CD4-positive, alpha-beta T cell (primary cell): ENCODE results near the gene U2AF1. TPM values are rescaled to one million over a fixed set of nuclear protein-coding genes. Genes with fewer than 3 reads are reported as not detected.
A peak's percentile ranks its signal among the peaks of the same experiment; 100 is the strongest.
"Not testable (repeated sequence)": the region's sequence is repeated elsewhere in the genome, so short reads cannot be mapped to it uniquely, and the experiment has no call there.

Experiments used
- ATAC-seq: fragments of 200-7000 bp; cut with Tn5 transposase; one replicate; pipeline ENCODE4 v1.10.0; 2022; ENCODE audit warnings: mild to moderate bottlenecking; ENCODE audit not compliant: poor library complexity
- CTCF ChIA-PET: fragments of 350-600 bp; sonication (Branson Sonifier 250); formaldehyde crosslinking; loops from one replicate; lab custom pipeline; 2021; ENCODE audit warnings: antibody characterized with exemption, inconsistent platforms; lab: Charles Lee
- POLR2A ChIA-PET: fragments of 350-600 bp; sonication (Branson Sonifier 250); formaldehyde crosslinking; loops from one replicate; lab custom pipeline; 2021; ENCODE audit warnings: antibody characterized with exemption, inconsistent platforms; lab: Charles Lee
- DNase-seq, 14 experiments: peaks; one replicate each; pipeline ENCODE4 v3.0.0-alpha.2; 2013 to 2020; ENCODE audit warnings: mixed read lengths in 2 of 14
- H3K27ac ChIP-seq, 2 donors: one replicate each; pipeline versions ENCODE4 v1.5.1 to v1.7.0; 2013; ENCODE audit warnings: low read length in 2 of 2, low read depth in 1 of 2, mild to moderate bottlenecking in 1 of 2
- H3K27me3 ChIP-seq, 2 experiments: 1 replicate in 1 of 2; 2 replicates in 1 of 2; pipeline versions ENCODE4 v1.6.1 to v1.7.0; 2013; ENCODE audit warnings: low read length in 2 of 2, control low read depth in 1 of 2, mild to moderate bottlenecking in 1 of 2, moderate library complexity in 1 of 2; ENCODE audit not compliant: insufficient read depth in 2 of 2, control insufficient read depth in 1 of 2
- H3K36me3 ChIP-seq: one replicate; pipeline ENCODE4 v1.6.1; 2013; ENCODE audit warnings: low read length, control low read depth; ENCODE audit not compliant: insufficient read depth
- H3K4me1 ChIP-seq: one replicate; pipeline ENCODE4 v1.6.1; 2013; ENCODE audit warnings: low read length, control low read depth; ENCODE audit not compliant: insufficient read depth
- H3K4me3 ChIP-seq: one replicate; pipeline ENCODE4 v1.5.1; 2013; ENCODE audit warnings: mild to moderate bottlenecking, low read length, moderate library complexity
- H3K9me3 ChIP-seq, 2 experiments: 1 replicate in 1 of 2; 2 replicates in 1 of 2; pipeline versions ENCODE4 v1.6.1 to v1.7.0; 2013; ENCODE audit warnings: low read length in 2 of 2, mild to moderate bottlenecking in 2 of 2, control low read depth in 1 of 2, moderate library complexity in 1 of 2; ENCODE audit not compliant: control insufficient read depth in 1 of 2, insufficient read depth in 1 of 2
- H3K27ac Mint-ChIP-seq: one replicate; pipeline ENCODE4 v1.8.0; 2020; ENCODE audit warnings: mixed read lengths
- H3K27me3 Mint-ChIP-seq: one replicate; pipeline ENCODE4 v1.8.0; 2021; ENCODE audit warnings: mixed read lengths
- H3K36me3 Mint-ChIP-seq: one replicate; pipeline ENCODE4 v1.8.0; 2021; ENCODE audit warnings: low read depth, mixed read lengths
- H3K4me1 Mint-ChIP-seq: one replicate; pipeline ENCODE4 v1.8.0; 2021; ENCODE audit warnings: low read depth, mixed read lengths
- H3K4me3 Mint-ChIP-seq: one replicate; pipeline ENCODE4 v1.8.0; 2020; ENCODE audit warnings: mild to moderate bottlenecking, mixed read lengths
- H3K9me3 Mint-ChIP-seq: one replicate; pipeline ENCODE4 v1.8.0; 2020; ENCODE audit warnings: mixed read lengths
- intact Hi-C, 2 experiments: fragments of 100-400 bp; cut with DNase I in 1 of 2; cut with micrococcal nuclease in 1 of 2; formaldehyde crosslinking; loops; one replicate each; pipeline versions ENCODE4 v1.15.1 to v1.9.0; 2023 to 2025; cut with DNase I, micrococcal nuclease
- total RNA-seq, 174 experiments: library from RNA in 2 of 174; stranded (reverse) in 2 of 174; gene quantifications; one replicate each; pipeline ENCODE4 v1.2.3 and lab custom pipeline; 2021 to 2026

The U2AF1 gene
- total RNA-seq, 2 experiments from 2014 or later: 12.3 to 13.6 TPM

DNA sequence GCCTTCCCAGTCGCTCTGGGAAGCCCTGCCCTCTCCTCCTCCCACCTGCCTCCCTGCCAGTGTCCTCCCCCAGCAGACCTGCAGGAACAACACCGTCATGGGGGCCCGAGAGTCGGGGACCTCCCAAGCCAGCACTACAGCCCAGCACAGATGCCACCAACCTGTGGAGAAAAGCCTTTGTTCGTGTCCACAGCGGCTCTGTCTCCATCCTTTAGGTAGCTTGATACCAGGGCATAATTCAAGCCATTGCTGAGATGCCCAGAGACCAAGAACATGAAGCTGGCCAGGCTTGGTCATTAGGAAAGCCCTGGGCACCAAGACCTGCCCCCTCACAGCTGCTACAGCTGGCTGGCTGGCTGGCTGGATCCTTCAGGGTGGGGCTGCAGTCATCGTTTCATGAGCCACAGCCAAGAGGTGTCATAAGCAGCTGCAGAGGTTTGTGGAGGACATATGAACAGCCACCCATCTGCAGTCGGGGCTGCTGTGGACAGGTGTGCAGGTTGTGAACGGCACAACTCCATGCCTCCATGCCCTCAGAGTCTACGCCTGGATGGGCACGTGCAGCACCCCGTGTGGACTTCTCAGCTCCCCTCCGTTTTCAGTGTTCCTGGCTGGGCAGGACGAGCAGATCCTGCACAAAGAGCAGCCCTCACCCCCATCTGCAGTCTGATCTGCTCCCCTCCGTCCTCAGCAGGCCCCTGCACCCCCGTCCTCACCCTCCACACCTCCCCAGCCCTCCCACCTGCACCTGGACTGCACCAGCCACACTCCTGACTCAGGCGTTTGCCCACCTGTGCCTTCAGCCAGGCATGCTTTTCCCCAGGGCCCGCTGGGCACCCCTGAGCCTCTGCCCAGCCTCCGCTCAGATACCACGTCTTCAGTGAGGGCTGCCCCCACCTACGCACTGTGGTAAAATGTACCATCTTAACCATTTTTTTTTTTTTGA is 61.2 kb downstream of the U2AF1 start:
- H3K9me3 ChIP-seq, intact Hi-C loops, POLR2A ChIA-PET, H3K4me3 Mint-ChIP-seq, H3K27me3 ChIP-seq, H3K36me3 ChIP-seq, H3K27ac ChIP-seq, H3K27ac Mint-ChIP-seq, H3K27me3 Mint-ChIP-seq, H3K4me3 ChIP-seq, H3K9me3 Mint-ChIP-seq, H3K36me3 Mint-ChIP-seq, DNase-seq, CTCF ChIA-PET, H3K4me1 Mint-ChIP-seq: not testable (repeated sequence)
- peaks cover 13% of the 10 kb centered on the region for H3K4me1 ChIP-seq
- peak; percentile 22 for ATAC-seq

DNA sequence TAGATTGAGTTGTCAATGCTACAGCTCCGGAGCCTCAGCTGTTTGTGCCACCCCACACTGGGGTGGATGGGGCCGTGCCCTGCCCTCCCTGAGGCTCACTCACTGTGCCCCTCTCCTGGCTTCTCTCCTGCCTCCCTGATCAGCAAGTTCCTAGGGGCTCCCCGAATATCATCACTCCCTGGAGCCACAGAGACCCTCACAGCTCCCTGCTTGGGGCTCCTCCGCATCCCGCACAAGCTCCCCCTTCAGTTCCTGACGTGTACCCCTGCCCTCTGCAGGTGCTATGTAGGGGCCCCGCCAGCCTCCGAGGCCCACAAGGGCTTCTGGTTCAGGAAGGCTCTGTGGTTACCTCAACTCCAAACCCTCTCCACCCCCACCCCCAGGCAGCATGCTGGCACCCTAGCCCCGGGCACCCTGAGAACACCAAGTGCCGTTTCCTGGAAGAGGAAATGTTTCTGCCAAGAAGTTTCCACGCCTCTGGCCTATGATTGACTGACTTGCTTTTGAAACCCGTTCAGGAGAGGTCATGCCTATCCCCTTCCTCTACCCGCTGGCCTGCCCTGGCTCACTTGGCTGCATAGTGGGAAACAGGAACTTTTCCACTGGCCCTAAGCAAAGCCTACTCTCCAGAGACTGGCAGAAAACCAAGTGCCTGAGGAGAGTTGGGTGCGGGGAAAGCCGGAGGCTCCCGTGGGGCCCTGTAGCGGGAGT is 62.0 kb downstream of the U2AF1 start:
- H3K9me3 ChIP-seq, H3K36me3 ChIP-seq, H3K27ac ChIP-seq, POLR2A ChIA-PET, CTCF ChIA-PET, intact Hi-C loops, H3K27me3 Mint-ChIP-seq, H3K9me3 Mint-ChIP-seq, H3K4me3 ChIP-seq, H3K4me1 Mint-ChIP-seq, H3K27me3 ChIP-seq, H3K36me3 Mint-ChIP-seq: not testable (repeated sequence)
- peaks cover 13% of the 10 kb centered on the region for H3K4me1 ChIP-seq
- Mint-ChIP-seq H3K27ac (peak overlapping the region; percentile 66), H3K4me3 (peak overlapping the region; percentile 27)
- peak; percentile 80 for ATAC-seq
- peak in 2 of 14 experiments; percentile 10 to 31 for DNase-seq

DNA sequence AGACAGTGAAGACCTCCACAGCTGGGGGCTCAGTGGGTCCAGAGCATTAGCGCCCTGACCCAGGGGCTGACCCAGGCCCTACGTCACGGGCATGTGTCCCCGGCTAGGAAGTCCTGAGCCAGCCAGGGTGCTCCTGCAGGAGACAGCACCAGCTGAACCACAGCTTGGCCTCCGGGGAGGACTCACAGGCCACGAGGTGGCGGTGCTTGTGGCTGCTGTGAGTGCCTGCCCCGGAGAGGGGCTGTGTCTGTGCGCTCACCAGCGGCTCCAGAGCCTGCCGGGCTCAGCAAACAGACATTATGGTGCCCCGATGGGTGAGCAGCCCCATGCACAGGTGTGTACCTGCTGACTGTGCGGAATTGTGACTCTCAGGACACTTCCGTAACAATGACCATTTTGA is 62.8 kb downstream of the U2AF1 start:
- DNase-seq, H3K4me1 Mint-ChIP-seq, H3K4me3 ChIP-seq, H3K4me3 Mint-ChIP-seq, H3K27me3 Mint-ChIP-seq, POLR2A ChIA-PET, H3K27ac Mint-ChIP-seq, intact Hi-C loops, H3K36me3 ChIP-seq, ATAC-seq, H3K27ac ChIP-seq, H3K27me3 ChIP-seq, H3K36me3 Mint-ChIP-seq, CTCF ChIA-PET, H3K9me3 Mint-ChIP-seq, H3K9me3 ChIP-seq: not testable (repeated sequence)
- H3K4me1 ChIP-seq: peaks cover 13% of the 10 kb centered on the region

DNA sequence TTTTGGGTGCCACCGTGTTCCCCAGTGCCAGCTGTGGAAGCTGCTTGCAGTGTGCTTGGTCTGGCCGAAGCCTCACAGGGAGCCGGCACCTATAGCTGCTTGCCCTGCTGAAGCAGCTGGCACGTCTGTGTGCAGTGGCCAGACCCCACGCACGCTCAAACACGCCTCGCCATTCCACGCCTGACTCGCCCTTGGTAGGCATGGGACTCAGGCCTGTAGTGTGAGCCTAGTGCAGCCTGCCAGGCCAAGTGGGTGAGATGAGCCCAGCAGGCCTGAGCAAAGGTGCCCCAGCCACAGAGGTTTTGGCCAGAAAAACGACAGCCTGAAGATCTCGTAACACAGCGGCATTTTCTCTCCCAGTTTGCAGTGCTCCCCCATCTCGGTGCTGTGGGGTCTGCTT is 64.1 kb downstream of the U2AF1 start:
- DNase-seq, H3K9me3 Mint-ChIP-seq, H3K4me3 Mint-ChIP-seq, H3K36me3 ChIP-seq, H3K9me3 ChIP-seq, intact Hi-C loops, H3K4me3 ChIP-seq, ATAC-seq, H3K27ac ChIP-seq, H3K27ac Mint-ChIP-seq, CTCF ChIA-PET, H3K27me3 Mint-ChIP-seq, H3K27me3 ChIP-seq, H3K4me1 Mint-ChIP-seq, H3K36me3 Mint-ChIP-seq, POLR2A ChIA-PET: not testable (repeated sequence)
- H3K4me1 ChIP-seq: peaks cover 13% of the 10 kb centered on the region

Other genes with a start within 250 kb of the U2AF1 start
- gene WDR4, start 228.0 kb downstream of the U2AF1 start, total RNA-seq: 10 to 100 TPM; 11.3 to 12.9 TPM
- 10 to 100 TPM; 15.3 to 15.8 TPM for gene NDUFV3, start 214.3 kb downstream of the U2AF1 start, total RNA-seq
- gene ERVH48-1, start 181.9 kb downstream of the U2AF1 start, total RNA-seq: 1 to 10 TPM; 1.1 to 1.4 TPM
- 10 to 100 TPM; 10.3 TPM for gene PKNOX1, start 133.0 kb downstream of the U2AF1 start, total RNA-seq
- under 1 TPM; 0.19 to 0.39 TPM for gene CBS, start 31.7 kb downstream of the U2AF1 start, total RNA-seq
- gene CRYAA, start 61.4 kb upstream of the U2AF1 start, total RNA-seq: not detected